ENCODE data around the gene ANKRD29. TPM values are rescaled to one million over a fixed set of nuclear protein-coding genes. Genes with fewer than 3 reads are reported as not detected.

ANKRD29 gene
- total RNA-seq, 1 experiment from 2014 or later: 6.9 TPM

DNA sequence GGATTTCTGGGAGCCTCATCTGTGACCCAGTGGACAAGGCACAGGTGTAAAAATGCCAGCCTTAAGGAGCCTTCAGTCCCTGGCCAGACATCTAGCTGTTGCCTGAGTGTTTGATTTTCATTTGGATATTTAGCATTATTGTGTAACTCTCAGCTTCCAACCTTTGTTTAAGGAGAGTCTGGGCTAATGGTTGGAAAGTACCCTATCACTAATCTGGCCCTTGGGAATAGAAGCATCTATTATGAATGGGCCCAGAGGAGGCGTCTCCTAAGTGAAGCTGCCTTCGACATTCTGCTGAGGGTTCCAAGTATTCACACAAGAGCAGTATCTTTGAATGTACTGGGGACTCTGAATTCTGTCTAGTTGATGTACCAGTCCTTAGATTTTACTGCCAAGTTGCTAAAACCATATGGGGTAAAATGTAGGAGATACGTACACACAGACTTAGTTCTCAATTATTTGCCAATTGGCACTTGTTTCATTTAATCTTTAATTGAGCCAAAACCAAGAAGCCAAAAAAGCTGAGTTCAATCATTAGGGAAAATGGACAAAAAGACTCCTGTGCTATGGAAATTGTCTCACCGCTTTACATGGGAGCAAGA lies 7.2 kb upstream of the ANKRD29 start:
- TF ChIP-seq, protein P1, sequence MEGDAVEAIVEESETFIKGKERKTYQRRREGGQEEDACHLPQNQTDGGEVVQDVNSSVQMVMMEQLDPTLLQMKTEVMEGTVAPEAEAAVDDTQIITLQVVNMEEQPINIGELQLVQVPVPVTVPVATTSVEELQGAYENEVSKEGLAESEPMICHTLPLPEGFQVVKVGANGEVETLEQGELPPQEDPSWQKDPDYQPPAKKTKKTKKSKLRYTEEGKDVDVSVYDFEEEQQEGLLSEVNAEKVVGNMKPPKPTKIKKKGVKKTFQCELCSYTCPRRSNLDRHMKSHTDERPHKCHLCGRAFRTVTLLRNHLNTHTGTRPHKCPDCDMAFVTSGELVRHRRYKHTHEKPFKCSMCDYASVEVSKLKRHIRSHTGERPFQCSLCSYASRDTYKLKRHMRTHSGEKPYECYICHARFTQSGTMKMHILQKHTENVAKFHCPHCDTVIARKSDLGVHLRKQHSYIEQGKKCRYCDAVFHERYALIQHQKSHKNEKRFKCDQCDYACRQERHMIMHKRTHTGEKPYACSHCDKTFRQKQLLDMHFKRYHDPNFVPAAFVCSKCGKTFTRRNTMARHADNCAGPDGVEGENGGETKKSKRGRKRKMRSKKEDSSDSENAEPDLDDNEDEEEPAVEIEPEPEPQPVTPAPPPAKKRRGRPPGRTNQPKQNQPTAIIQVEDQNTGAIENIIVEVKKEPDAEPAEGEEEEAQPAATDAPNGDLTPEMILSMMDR (IDR thresholded peaks at IDR 0.05; ENCODE audit: unreplicated experiment): no peak
- intact Hi-C loops (cut with micrococcal nuclease; ENCODE audit: unreplicated experiment): no loop called here
- Mint-ChIP-seq H3K27me3 (ENCODE audit: unreplicated experiment) (no peaks in the 10 kb centered on the region), H3K27ac (ENCODE audit: unreplicated experiment) (no peak overlapping the region), H3K9me3 (ENCODE audit: low read depth, unreplicated experiment) (no peaks in the 10 kb centered on the region), H3K4me3 (ENCODE audit: low read depth, unreplicated experiment) (no peak overlapping the region), H3K36me3 (ENCODE audit: insufficient read depth, unreplicated experiment) (no peaks in the 10 kb centered on the region), H3K4me1 (ENCODE audit: low read depth, unreplicated experiment) (no peaks in the 10 kb centered on the region)
- CTCF ChIA-PET: interaction anchor here (0.5 kb wide), 1 partner anchor 71 kb away, joined by 3 read pairs; no protein-coding TSS in a partner anchor
- no peak for DNase-seq
- BruUV-seq (replicated peaks): no TSS peak

DNA sequence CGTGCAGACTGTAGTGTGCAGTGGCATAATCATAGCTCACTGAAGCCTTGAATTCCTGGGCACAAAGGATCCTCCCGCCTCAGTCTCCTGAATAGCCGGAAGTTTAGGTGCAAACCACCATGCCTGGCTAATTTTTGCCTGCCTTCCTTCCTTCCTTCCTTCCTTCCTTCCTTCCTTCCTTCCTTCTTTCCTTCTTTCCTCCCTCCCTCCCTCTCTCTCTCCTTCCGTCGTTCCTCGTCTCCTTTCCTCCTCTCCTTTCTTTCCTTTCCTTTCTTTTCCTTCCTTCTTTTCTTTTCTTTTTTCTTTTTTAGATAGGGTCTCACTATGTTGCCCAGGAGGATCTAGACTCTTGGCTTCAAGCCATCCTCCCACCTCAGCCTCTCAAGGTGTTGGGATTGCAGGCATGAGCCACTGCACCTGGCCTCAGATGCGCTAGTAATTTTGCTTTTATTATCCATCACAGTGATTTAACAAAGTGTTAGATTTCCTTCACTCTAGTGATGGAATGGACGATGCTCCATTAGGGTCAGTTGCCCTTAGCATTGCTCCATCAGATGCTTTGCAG lies 6.6 kb upstream of the ANKRD29 start:
- intact Hi-C loops (cut with micrococcal nuclease; ENCODE audit: unreplicated experiment): no loop called here
- BruUV-seq (replicated peaks): no TSS peak
- Mint-ChIP-seq H3K9me3 (ENCODE audit: low read depth, unreplicated experiment) (no peaks in the 10 kb centered on the region), H3K4me1 (ENCODE audit: low read depth, unreplicated experiment) (no peaks in the 10 kb centered on the region), H3K4me3 (ENCODE audit: low read depth, unreplicated experiment) (no peak overlapping the region), H3K27ac (ENCODE audit: unreplicated experiment) (no peak overlapping the region), H3K27me3 (ENCODE audit: unreplicated experiment) (no peaks in the 10 kb centered on the region), H3K36me3 (ENCODE audit: insufficient read depth, unreplicated experiment) (no peaks in the 10 kb centered on the region)
- TF ChIP-seq, protein P1 (IDR thresholded peaks at IDR 0.05; ENCODE audit: unreplicated experiment): no peak
- CTCF ChIA-PET: no interaction called here
- DNase-seq: no peak

DNA sequence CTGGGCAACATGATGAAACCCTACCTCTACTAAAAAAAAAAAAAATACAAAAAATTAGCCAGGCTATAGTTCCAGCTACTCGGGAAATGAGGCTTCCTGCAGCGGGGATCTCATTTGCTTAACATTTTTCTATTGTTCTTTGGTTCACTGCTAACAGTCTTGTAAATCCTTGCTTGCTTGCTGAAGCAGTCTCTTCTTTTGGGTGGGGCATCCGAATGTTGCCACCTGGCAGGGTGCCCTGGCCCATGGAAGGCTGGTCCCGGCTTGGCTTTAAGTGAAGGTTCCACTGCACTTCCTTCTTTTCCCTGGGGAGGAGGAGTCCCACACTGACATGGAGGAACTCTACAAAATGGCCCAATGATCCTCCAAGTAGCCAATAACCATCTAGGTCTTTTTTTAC lies 6.0 kb upstream of the ANKRD29 start:
- Mint-ChIP-seq H3K36me3 (ENCODE audit: insufficient read depth, unreplicated experiment) (no peaks in the 10 kb centered on the region), H3K4me3 (ENCODE audit: low read depth, unreplicated experiment) (no peak overlapping the region), H3K27me3 (ENCODE audit: unreplicated experiment) (no peaks in the 10 kb centered on the region), H3K27ac (ENCODE audit: unreplicated experiment) (no peak overlapping the region), H3K9me3 (ENCODE audit: low read depth, unreplicated experiment) (no peaks in the 10 kb centered on the region), H3K4me1 (ENCODE audit: low read depth, unreplicated experiment) (no peaks in the 10 kb centered on the region)
- TF ChIP-seq, protein P1 (IDR thresholded peaks at IDR 0.05; ENCODE audit: unreplicated experiment): no peak
- no TSS peak for BruUV-seq (replicated peaks)
- no peak for DNase-seq
- intact Hi-C loops (cut with micrococcal nuclease; ENCODE audit: unreplicated experiment): no loop called here
- CTCF ChIA-PET: no interaction called here

DNA sequence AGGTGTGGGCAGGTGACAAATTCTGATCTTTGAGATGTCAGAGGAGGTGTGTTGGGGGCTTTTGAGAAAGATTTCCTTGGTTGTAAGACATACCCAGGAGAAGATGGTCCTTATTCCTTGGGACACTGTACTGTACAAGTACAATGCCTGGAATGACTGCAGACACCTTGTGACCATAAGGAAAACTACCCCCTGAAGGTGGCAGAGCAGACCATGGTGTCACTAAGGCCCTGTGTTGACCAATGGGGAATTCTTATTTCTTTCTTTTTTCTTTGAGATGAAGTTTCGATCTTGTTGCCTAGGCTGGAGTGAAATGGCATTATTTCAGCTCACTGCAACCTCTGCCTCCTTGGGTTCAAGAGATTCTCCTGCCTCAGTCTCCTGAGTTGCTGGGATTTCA lies 4.4 kb upstream of the ANKRD29 start:
- intact Hi-C loops (cut with micrococcal nuclease; ENCODE audit: unreplicated experiment): loop anchor here (1.0 kb wide), 1 partner anchor 36 kb away; no protein-coding TSS in a partner anchor
- Mint-ChIP-seq H3K4me3 (ENCODE audit: low read depth, unreplicated experiment) (no peak overlapping the region), H3K27me3 (ENCODE audit: unreplicated experiment) (no peaks in the 10 kb centered on the region), H3K27ac (ENCODE audit: unreplicated experiment) (no peak overlapping the region), H3K36me3 (ENCODE audit: insufficient read depth, unreplicated experiment) (peaks cover 10% of the 10 kb centered on the region), H3K4me1 (ENCODE audit: low read depth, unreplicated experiment) (peaks cover 9% of the 10 kb centered on the region), H3K9me3 (ENCODE audit: low read depth, unreplicated experiment) (no peaks in the 10 kb centered on the region)
- no TSS peak for BruUV-seq (replicated peaks)
- TF ChIP-seq, protein P1 (IDR thresholded peaks at IDR 0.05; ENCODE audit: unreplicated experiment): no peak
- DNase-seq: no peak
- CTCF ChIA-PET: interaction anchor here (1.2 kb wide), 1 partner anchor 44 kb away, joined by 3 read pairs; no protein-coding TSS in a partner anchor

Measured in Calu3 (cell line).